CD14-positive monocyte (primary cell): ENCODE data around the gene RSPH10B2. TPM values are rescaled to one million over a fixed set of nuclear protein-coding genes. Genes with fewer than 3 reads are reported as not detected.
"Not testable (repeated sequence)": the region's sequence is repeated elsewhere in the genome, so short reads cannot be mapped to it uniquely, and the experiment has no call there.

Experiments
- DNase-seq, 3 donors: peaks; one replicate each; pipeline ENCODE4 v3.0.0-alpha.2; 2011 to 2022
- H2AFZ ChIP-seq: 2 replicates; pipeline ENCODE4 v1.6.0; 2012; ENCODE audit warnings: mild to moderate bottlenecking, low read depth, low read length, inconsistent platforms; ENCODE audit not compliant: insufficient read depth, poor library complexity, severe bottlenecking
- H3K27ac ChIP-seq, 2 donors: 1 replicate in 1 of 2; 2 replicates in 1 of 2; pipeline ENCODE4 v1.5.1; 2012 to 2013; ENCODE audit warnings: low read length in 2 of 2, control low read depth in 1 of 2, inconsistent platforms in 1 of 2, low read depth in 1 of 2, mild to moderate bottlenecking in 1 of 2
- H3K27me3 ChIP-seq, 2 donors: one replicate each; pipeline versions ENCODE4 v1.6.0 to v1.6.1; 2011 to 2013; ENCODE audit warnings: low read length in 2 of 2; ENCODE audit not compliant: control insufficient read depth in 2 of 2, insufficient read depth in 2 of 2
- H3K36me3 ChIP-seq, 2 donors: replicated peaks in 1 of 2; 1 replicate in 1 of 2; 2 replicates in 1 of 2; pipeline versions ENCODE4 v1.5.1 to v1.6.1; 2012 to 2013; ENCODE audit warnings: low read length in 2 of 2, control low read depth in 1 of 2, inconsistent platforms in 1 of 2, mild to moderate bottlenecking in 1 of 2; ENCODE audit not compliant: insufficient read depth in 2 of 2, control insufficient read depth in 1 of 2
- H3K4me1 ChIP-seq, 2 donors: 1 replicate in 1 of 2; 2 replicates in 1 of 2; pipeline versions ENCODE4 v1.5.1 to v1.6.1; 2012 to 2013; ENCODE audit warnings: low read length in 2 of 2, control low read depth in 1 of 2, inconsistent platforms in 1 of 2, mild to moderate bottlenecking in 1 of 2, moderate library complexity in 1 of 2; ENCODE audit not compliant: insufficient read depth in 2 of 2, control insufficient read depth in 1 of 2
- H3K4me2 ChIP-seq: replicated peaks from 2 replicates; pipeline ENCODE3; 2012; ENCODE audit warnings: low read length, moderate library complexity, mild to moderate bottlenecking; ENCODE audit not compliant: poor library complexity, severe bottlenecking; ENCODE audit errors: extremely low read depth
- H3K4me3 ChIP-seq, 3 experiments: fragments of 200-600 bp in 1 of 3; sonication (generic) in 1 of 3; replicated peaks in 1 of 3; 1 replicate in 2 of 3; 2 replicates in 1 of 3; pipeline ENCODE4 v1.5.1; 2011 to 2013; ENCODE audit warnings: low read length in 3 of 3, mild to moderate bottlenecking in 3 of 3, control low read depth in 2 of 3, low read depth in 2 of 3, inconsistent platforms in 1 of 3, moderate library complexity in 1 of 3
- H3K79me2 ChIP-seq: 2 replicates; pipeline ENCODE4 v1.6.0; 2012; ENCODE audit warnings: mild to moderate bottlenecking, control low read depth, inconsistent platforms, low read length, moderate library complexity; ENCODE audit not compliant: insufficient read depth
- H3K9ac ChIP-seq: 2 replicates; pipeline ENCODE4 v1.6.0; 2017; ENCODE audit warnings: low read length, mild to moderate bottlenecking; ENCODE audit not compliant: insufficient read depth, poor library complexity, severe bottlenecking
- H3K9me3 ChIP-seq, 2 donors: replicated peaks in 1 of 2; 1 replicate in 1 of 2; 2 replicates in 1 of 2; pipeline versions ENCODE4 v1.5.1 to v1.6.1; 2012 to 2013; ENCODE audit warnings: low read length in 2 of 2, control low read depth in 1 of 2; ENCODE audit not compliant: control insufficient read depth in 1 of 2, insufficient read depth in 1 of 2
- H4K20me1 ChIP-seq: 2 replicates; pipeline ENCODE4 v1.6.0; 2012; ENCODE audit warnings: mild to moderate bottlenecking, low read length, control low read depth, moderate library complexity; ENCODE audit not compliant: insufficient read depth
- H3K27ac Mint-ChIP-seq, 7 donors: one replicate each; pipeline ENCODE4 v1.8.0; 2020; ENCODE audit warnings: mild to moderate bottlenecking in 7 of 7, mixed read lengths in 7 of 7, moderate library complexity in 6 of 7, inconsistent platforms in 2 of 7
- H3K27me3 Mint-ChIP-seq, 3 donors: one replicate each; pipeline ENCODE4 v1.8.0; 2021 to 2022; ENCODE audit warnings: low read depth in 3 of 3, mild to moderate bottlenecking in 3 of 3, mixed read lengths in 3 of 3, moderate library complexity in 3 of 3, inconsistent platforms in 1 of 3
- H3K36me3 Mint-ChIP-seq, 2 donors: one replicate each; pipeline ENCODE4 v1.8.0; 2020; ENCODE audit warnings: mixed read lengths in 2 of 2, inconsistent platforms in 1 of 2, mild to moderate bottlenecking in 1 of 2
- H3K4me1 Mint-ChIP-seq: one replicate; pipeline ENCODE4 v1.8.0; 2020; ENCODE audit warnings: mild to moderate bottlenecking, mixed read lengths
- H3K4me3 Mint-ChIP-seq, 2 donors: one replicate each; pipeline ENCODE4 v1.8.0; 2020; ENCODE audit warnings: mild to moderate bottlenecking in 2 of 2, mixed read lengths in 2 of 2, moderate library complexity in 1 of 2
- H3K9me3 Mint-ChIP-seq, 7 donors: one replicate each; pipeline ENCODE4 v1.8.0; 2020 to 2022; ENCODE audit warnings: mixed read lengths in 7 of 7, mild to moderate bottlenecking in 6 of 7, moderate library complexity in 6 of 7, inconsistent platforms in 2 of 7
- WGBS: methylation state at CpG from one replicate; pipeline ENCODE4 v1.1.5; 2013; ENCODE audit warnings: missing lambda C conversion rate; ENCODE audit not compliant: insufficient coverage; 5-methylcytosine and 5-hydroxymethylcytosine counted together
- intact Hi-C, 2 donors: fragments of 100-400 bp; cut with micrococcal nuclease; formaldehyde crosslinking; loops; one replicate each; pipeline versions ENCODE4 v1.15.0 to v1.15.1; 2023
- polyA plus RNA-seq, 3 donors: library from polyadenylated mRNA; depleted of rRNA in 1 of 3; unstranded in 2 of 3; stranded (reverse) in 1 of 3; fragments of 300-500 nt in 2 of 3; fragments of >200 nt in 1 of 3; fragmentation: Illumina TruSeq in 2 of 3; gene quantifications; 1 replicate in 2 of 3; 2 replicates in 1 of 3; pipeline ENCODE4 v1.2.3, GENCODE V29; 2012 to 2021
- TF ChIP-seq, protein P1 (sequence below): fragments of 200-600 bp; IDR thresholded peaks from one replicate; pipeline ENCODE4 v1.8.0; 2022; ENCODE audit warnings: antibody characterized with exemption, mild to moderate bottlenecking

RSPH10B2 gene
- polyA plus RNA-seq, 3 donors: 0.03 TPM; not detected in 2

- TF ChIP-seq, protein P1, sequence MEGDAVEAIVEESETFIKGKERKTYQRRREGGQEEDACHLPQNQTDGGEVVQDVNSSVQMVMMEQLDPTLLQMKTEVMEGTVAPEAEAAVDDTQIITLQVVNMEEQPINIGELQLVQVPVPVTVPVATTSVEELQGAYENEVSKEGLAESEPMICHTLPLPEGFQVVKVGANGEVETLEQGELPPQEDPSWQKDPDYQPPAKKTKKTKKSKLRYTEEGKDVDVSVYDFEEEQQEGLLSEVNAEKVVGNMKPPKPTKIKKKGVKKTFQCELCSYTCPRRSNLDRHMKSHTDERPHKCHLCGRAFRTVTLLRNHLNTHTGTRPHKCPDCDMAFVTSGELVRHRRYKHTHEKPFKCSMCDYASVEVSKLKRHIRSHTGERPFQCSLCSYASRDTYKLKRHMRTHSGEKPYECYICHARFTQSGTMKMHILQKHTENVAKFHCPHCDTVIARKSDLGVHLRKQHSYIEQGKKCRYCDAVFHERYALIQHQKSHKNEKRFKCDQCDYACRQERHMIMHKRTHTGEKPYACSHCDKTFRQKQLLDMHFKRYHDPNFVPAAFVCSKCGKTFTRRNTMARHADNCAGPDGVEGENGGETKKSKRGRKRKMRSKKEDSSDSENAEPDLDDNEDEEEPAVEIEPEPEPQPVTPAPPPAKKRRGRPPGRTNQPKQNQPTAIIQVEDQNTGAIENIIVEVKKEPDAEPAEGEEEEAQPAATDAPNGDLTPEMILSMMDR: no peak
- Histone ChIP-seq H3K4me1 (peaks cover 17 to 23% of the 10 kb centered on the region in 2 donors), H3K36me3 (peaks cover under 1 to 5% of the 10 kb centered on the region in 2 donors), H4K20me1 (peaks cover 11% of the 10 kb centered on the region), H2AFZ (no peak overlapping the region), H3K79me2 (peaks cover 20% of the 10 kb centered on the region), H3K4me2 (no peak overlapping the region), H3K4me3 (no peak overlapping the region), H3K27ac (no peak overlapping the region), H3K9ac (no peak overlapping the region), H3K27me3 (peaks cover 0 to 2% of the 10 kb centered on the region in 2 donors), H3K9me3 (peaks cover 0 to 3% of the 10 kb centered on the region in 2 donors)
- no peak overlapping the region for H3K4me3 Mint-ChIP-seq
- intact Hi-C loops: loop anchor here (5.0 to 10.0 kb wide), 3 partner anchors 68 to 115 kb away; partner anchors contain the start of genes INTS15 (in 1 of the 2) and ZNF316 (in 1 of the 2)
- no peak overlapping the region for H3K27ac Mint-ChIP-seq
- DNase-seq: no peak
- peaks cover 5 to 6% of the 10 kb centered on the region in 2 donors for H3K36me3 Mint-ChIP-seq
- 97% methylated on average over 5 of the region's 6 CpGs for WGBS
- peaks cover 12 to 38% (median 18%) of the 10 kb centered on the region in 7 donors for H3K9me3 Mint-ChIP-seq
- H3K27me3 Mint-ChIP-seq: peaks cover 9 to 14% (median 9%) of the 10 kb centered on the region in 3 donors
- peaks cover 16% of the 10 kb centered on the region for H3K4me1 Mint-ChIP-seq
These were observed 44.1 kb upstream of the RSPH10B2 start for GRCh38 chr7:6709808-6710207.

DNA sequence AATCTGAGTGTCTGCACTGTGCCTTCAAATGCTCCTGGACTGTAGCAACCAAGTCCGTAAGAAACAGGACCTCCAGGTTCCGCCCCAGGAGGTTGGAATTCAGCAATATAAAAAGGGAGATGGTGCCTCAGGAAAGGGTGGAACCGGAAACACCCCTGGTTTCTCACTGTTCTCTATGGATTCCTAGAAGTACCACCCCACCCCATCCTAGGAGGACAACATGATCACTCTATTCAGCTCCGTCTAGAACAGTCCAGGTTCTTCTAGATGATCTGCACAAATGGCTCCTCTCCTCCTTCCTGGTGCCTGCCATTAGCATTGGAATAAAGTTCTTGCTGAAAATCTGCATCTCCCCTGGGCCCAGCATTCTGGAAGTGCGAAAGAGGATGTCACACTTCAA is 39.5 kb upstream of the RSPH10B2 start:
- no peak overlapping the region for H3K4me3 Mint-ChIP-seq
- 94% methylated on average over 2 of the region's 5 CpGs for WGBS

DNA sequence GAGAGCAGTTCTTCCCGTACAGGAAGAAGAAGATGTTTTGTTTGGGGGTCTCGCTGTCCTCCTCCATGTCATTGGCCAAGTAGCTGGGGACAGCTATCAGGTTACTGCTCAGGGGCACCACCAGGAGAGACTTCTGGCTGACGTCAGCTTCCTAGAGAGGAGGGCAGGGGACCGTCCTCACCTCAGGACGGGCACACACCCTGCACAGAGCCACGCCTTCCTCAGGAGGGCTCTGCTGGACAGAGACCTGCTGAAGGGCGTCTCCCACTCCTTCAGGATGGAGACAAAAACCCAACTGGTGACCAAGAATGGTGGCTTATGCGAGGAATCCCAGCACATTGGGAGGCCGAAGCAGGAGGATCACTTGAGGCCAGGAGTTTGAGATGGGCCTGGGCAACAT is 38.0 kb upstream of the RSPH10B2 start:
- H3K79me2 ChIP-seq, H3K36me3 ChIP-seq, H3K4me1 Mint-ChIP-seq, intact Hi-C loops, H3K27ac ChIP-seq, H3K27me3 ChIP-seq, H3K4me3 ChIP-seq, H3K36me3 Mint-ChIP-seq, H4K20me1 ChIP-seq, H3K4me1 ChIP-seq, H3K4me2 ChIP-seq, H3K4me3 Mint-ChIP-seq, DNase-seq, H3K27ac Mint-ChIP-seq, H3K9me3 ChIP-seq, H2AFZ ChIP-seq, H3K9ac ChIP-seq, H3K9me3 Mint-ChIP-seq: not testable (repeated sequence)
- WGBS: 91% methylated on average over 5 of the region's 9 CpGs
- peaks cover 4 to 23% (median 16%) of the 10 kb centered on the region in 3 donors for H3K27me3 Mint-ChIP-seq

More for the DNA sequence above, 39.5 kb upstream of the RSPH10B2 start:
- Histone ChIP-seq H3K4me3 (no peak overlapping the region), H3K79me2 (no peaks in the 10 kb centered on the region), H3K36me3 (no peaks in the 10 kb centered on the region), H3K9me3 (peaks cover 0 to 3% of the 10 kb centered on the region in 2 donors), H3K27ac (no peak overlapping the region), H2AFZ (no peak overlapping the region), H3K4me2 (no peak overlapping the region), H3K9ac (no peak overlapping the region), H3K4me1 (no peaks in the 10 kb centered on the region), H3K27me3 (no peaks in the 10 kb centered on the region), H4K20me1 (no peaks in the 10 kb centered on the region)
- DNase-seq: no peak
- Mint-ChIP-seq H3K27ac (no peak overlapping the region), H3K36me3 (no peaks in the 10 kb centered on the region), H3K27me3 (peaks cover 3 to 19% (median 17%) of the 10 kb centered on the region in 3 donors), H3K9me3 (peaks cover 2 to 19% (median 8%) of the 10 kb centered on the region in 7 donors), H3K4me1 (peaks cover 4% of the 10 kb centered on the region)
- TF ChIP-seq, protein P1: no peak
- intact Hi-C loops: no loop called here
